ENCODE data around the gene EBLN2. TPM values are rescaled to one million over a fixed set of nuclear protein-coding genes. Genes with fewer than 3 reads are reported as not detected.

Gene EBLN2
- polyA plus RNA-seq, 3 donors, result 2.5 to 8.1 (median 6.8) TPM

- peak; percentile 87 for DNase-seq
Measured at GRCh38 chr3:73100741-73101559, 39.5 kb downstream of the EBLN2 start.

- no peak for DNase-seq
Measured at GRCh38 chr3:73101881-73102280, 40.4 kb downstream of the EBLN2 start.

DNA sequence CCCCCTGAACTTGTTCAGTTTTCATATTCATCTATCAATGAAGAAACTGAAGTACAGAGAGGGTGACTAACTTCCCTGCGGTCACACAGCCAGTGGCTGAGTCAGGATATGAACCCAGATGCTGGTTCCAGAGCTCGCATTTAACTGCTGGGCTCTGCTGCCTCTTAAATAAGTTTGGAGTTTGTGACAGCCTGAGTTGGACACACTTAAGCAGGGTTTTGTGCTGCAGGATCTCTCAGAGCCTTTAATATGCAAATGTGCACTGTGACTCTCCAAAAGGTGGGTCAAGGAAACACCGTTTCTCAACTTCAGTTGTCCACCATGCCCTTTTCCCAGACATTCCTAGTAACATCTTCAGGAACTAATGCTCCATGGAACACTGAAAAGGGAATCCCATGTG lies 45.8 kb downstream of the EBLN2 start:
- no peak for DNase-seq

DNA sequence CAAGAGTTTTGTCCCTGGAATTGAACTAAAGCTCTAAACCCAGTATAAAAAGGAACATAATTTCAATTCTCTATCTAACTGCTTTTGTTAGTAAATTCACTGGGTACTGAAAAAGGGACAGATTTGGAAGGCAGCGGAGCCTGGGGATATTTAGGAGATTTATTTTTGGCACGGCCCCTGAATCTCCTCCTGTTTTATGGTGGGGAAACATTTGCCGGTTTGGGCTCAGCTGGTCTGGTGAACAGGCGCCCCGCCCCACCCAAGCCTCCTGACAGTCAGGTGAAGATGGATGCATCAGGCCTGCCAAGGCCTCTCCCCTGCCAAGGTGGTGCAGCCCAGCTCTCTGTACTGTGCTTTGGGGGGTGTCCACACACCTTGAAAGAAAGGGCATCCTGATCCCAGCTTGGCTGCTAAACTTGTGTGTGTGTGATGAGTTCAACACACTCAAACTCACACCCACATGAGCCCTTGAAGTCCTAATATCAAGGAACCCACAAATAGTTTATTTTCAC lies 46.3 kb downstream of the EBLN2 start:
- no peak for DNase-seq

- no peak for DNase-seq
Measured at GRCh38 chr3:73108750-73109149, 47.3 kb downstream of the EBLN2 start.

- no peak for DNase-seq
Measured at GRCh38 chr3:73110530-73110929, 49.1 kb downstream of the EBLN2 start.

Other genes starting within 250 kb of the EBLN2 start
- gene SHQ1, start 213.2 kb upstream of the EBLN2 start, polyA plus RNA-seq (ENCODE audit: insufficient read length in 3 of 3), result 10 to 100 TPM; 19.8 to 26.0 (median 22.5) TPM
- gene GXYLT2, start 173.6 kb upstream of the EBLN2 start, polyA plus RNA-seq (ENCODE audit: insufficient read length in 3 of 3), result 10 to 100 TPM; 11.3 to 13.3 (median 12.9) TPM
- 100 to 1,000 TPM in 1 of 3 donors, 10 to 100 TPM in 2; 83.2 to 100 (median 85.9) TPM for gene PPP4R2, start 64.8 kb upstream of the EBLN2 start, polyA plus RNA-seq (ENCODE audit: insufficient read length in 3 of 3)